Renal pelvis (tissue), 12 donors: ENCODE measurements around the gene PLOD2. TPM values are rescaled to one million over a fixed set of nuclear protein-coding genes. Genes with fewer than 3 reads are reported as not detected.
A peak's percentile ranks its signal among the peaks of the same experiment; 100 is the strongest.

Experiments used
- DNase-seq: peaks from one replicate; pipeline ENCODE4 v3.0.0-alpha.2; 2013
- long read RNA-seq, 16 experiments: transcript quantifications; one replicate each; lab custom pipeline, GENCODE V29; 2026
- polyA plus RNA-seq, 3 donors: library from polyadenylated mRNA; unstranded; fragments of 120-200 nt; gene quantifications; one replicate each; pipeline ENCODE4 v1.2.1, GENCODE V29; 2013; ENCODE audit not compliant: insufficient read length in 3 of 3

PLOD2 gene
- 100 to 1,000 TPM; 126 to 162 (median 152) TPM for polyA plus RNA-seq
- long read RNA-seq, donor 1, transcript PLOD2-201 (20 exons, 3,732 nt): minor isoform, 11 of 46 reads
- long read RNA-seq, donor 1, transcript PLOD2-202 (19 exons, 3,665 nt): major isoform, 22 of 46 reads
- long read RNA-seq, donor 1, partial matches to known transcripts: 11 of 46 reads
- long read RNA-seq, donor 1, other reads (novel, unspliced or antisense): 0 of 46 reads
- long read RNA-seq, donor 2, transcript PLOD2-201 (20 exons, 3,732 nt): minor isoform, 12 of 42 reads
- long read RNA-seq, donor 2, transcript PLOD2-202 (19 exons, 3,665 nt): major isoform, 20 of 42 reads
- long read RNA-seq, donor 2, partial matches to known transcripts: 10 of 42 reads
- long read RNA-seq, donor 2, other reads (novel, unspliced or antisense): 0 of 42 reads
- long read RNA-seq, donor 3, transcript PLOD2-202 (19 exons, 3,665 nt): minor isoform, 10 of 91 reads
- long read RNA-seq, donor 3, transcript PLOD2-201 (20 exons, 3,732 nt): major isoform, 14 of 91 reads
- long read RNA-seq, donor 3, partial matches to known transcripts: 65 of 91 reads
- long read RNA-seq, donor 3, other reads (novel, unspliced or antisense): 0 of 91 reads
- long read RNA-seq, donor 4, transcript PLOD2-202 (19 exons, 3,665 nt): major isoform, 13 of 24 reads
- long read RNA-seq, donor 4, partial matches to known transcripts: 10 of 24 reads
- long read RNA-seq, donor 4, other reads (novel, unspliced or antisense): 0 of 24 reads
- long read RNA-seq, donor 5, transcript PLOD2-202 (19 exons, 3,665 nt): major isoform, 12 of 22 reads
- long read RNA-seq, donor 5, transcript PLOD2-201 (20 exons, 3,732 nt): minor isoform, 9 of 22 reads
- long read RNA-seq, donor 5, partial matches to known transcripts: 0 of 22 reads
- long read RNA-seq, donor 5, other reads (novel, unspliced or antisense): 0 of 22 reads
- long read RNA-seq, donor 6, transcript PLOD2-201 (20 exons, 3,732 nt): minor isoform, 6 of 53 reads
- long read RNA-seq, donor 6, transcript PLOD2-202 (19 exons, 3,665 nt): major isoform, 13 of 53 reads
- long read RNA-seq, donor 6, partial matches to known transcripts: 34 of 53 reads
- long read RNA-seq, donor 6, other reads (novel, unspliced or antisense): 0 of 53 reads
- long read RNA-seq, donor 7, transcript PLOD2-201 (20 exons, 3,732 nt): minor isoform, 13 of 54 reads
- long read RNA-seq, donor 7, transcript PLOD2-202 (19 exons, 3,665 nt): major isoform, 21 of 54 reads
- long read RNA-seq, donor 7, partial matches to known transcripts: 18 of 54 reads
- long read RNA-seq, donor 7, other reads (novel, unspliced or antisense): 0 of 54 reads
- long read RNA-seq, donor 8, partial matches to known transcripts: 7 of 11 reads
- long read RNA-seq, donor 8, other reads (novel, unspliced or antisense): 0 of 11 reads
- long read RNA-seq, donor 9, transcript PLOD2-201 (20 exons, 3,732 nt): minor isoform, 7 of 54 reads
- long read RNA-seq, donor 9, transcript PLOD2-202 (19 exons, 3,665 nt): major isoform, 19 of 54 reads
- long read RNA-seq, donor 9, partial matches to known transcripts: 28 of 54 reads
- long read RNA-seq, donor 9, other reads (novel, unspliced or antisense): 0 of 54 reads
- long read RNA-seq, donor 10, transcript PLOD2-202 (19 exons, 3,665 nt): major isoform, 13 of 40 reads
- long read RNA-seq, donor 10, transcript PLOD2-201 (20 exons, 3,732 nt): minor isoform, 6 of 40 reads
- long read RNA-seq, donor 10, partial matches to known transcripts: 20 of 40 reads
- long read RNA-seq, donor 10, other reads (novel, unspliced or antisense): 0 of 40 reads
- long read RNA-seq, donor 11, transcript PLOD2-202 (19 exons, 3,665 nt): major isoform, 17 of 27 reads
- long read RNA-seq, donor 11, transcript PLOD2-201 (20 exons, 3,732 nt): minor isoform, 8 of 27 reads
- long read RNA-seq, donor 11, partial matches to known transcripts: 0 of 27 reads
- long read RNA-seq, donor 11, other reads (novel, unspliced or antisense): 0 of 27 reads
- long read RNA-seq, donor 12, transcript PLOD2-202 (19 exons, 3,665 nt): major isoform, 27 of 60 reads
- long read RNA-seq, donor 12, transcript PLOD2-201 (20 exons, 3,732 nt): minor isoform, 11 of 60 reads
- long read RNA-seq, donor 12, partial matches to known transcripts: 21 of 60 reads
- long read RNA-seq, donor 12, other reads (novel, unspliced or antisense): 0 of 60 reads
- long read RNA-seq, donor 13, transcript PLOD2-201 (20 exons, 3,732 nt): minor isoform, 5 of 11 reads
- long read RNA-seq, donor 13, transcript PLOD2-202 (19 exons, 3,665 nt): major isoform, 6 of 11 reads
- long read RNA-seq, donor 13, partial matches to known transcripts: 0 of 11 reads
- long read RNA-seq, donor 13, other reads (novel, unspliced or antisense): 0 of 11 reads
- long read RNA-seq, donor 14: 0 reads
- long read RNA-seq, donor 15, transcript PLOD2-202 (19 exons, 3,665 nt): major isoform, 20 of 51 reads
- long read RNA-seq, donor 15, transcript PLOD2-201 (20 exons, 3,732 nt): minor isoform, 13 of 51 reads
- long read RNA-seq, donor 15, partial matches to known transcripts: 16 of 51 reads
- long read RNA-seq, donor 15, other reads (novel, unspliced or antisense): 0 of 51 reads
- long read RNA-seq, donor 16, transcript PLOD2-202 (19 exons, 3,665 nt): major isoform, 16 of 39 reads
- long read RNA-seq, donor 16, transcript PLOD2-201 (20 exons, 3,732 nt): minor isoform, 10 of 39 reads
- long read RNA-seq, donor 16, partial matches to known transcripts: 12 of 39 reads
- long read RNA-seq, donor 16, other reads (novel, unspliced or antisense): 0 of 39 reads

GRCh38 chr3:146160964-146161662 lies at the start of gene PLOD2:
Gene PLOD2, minus strand, starts transcription at chr3:146161184. Its CDS starts 195 bp downstream, at chr3:146160989.
- peak; percentile 79 for DNase-seq

GRCh38 chr3:146209371-146209770 lies 48.4 kb upstream of the PLOD2 start:
- DNase-seq: no peak

- no peak for DNase-seq
These were observed 42.8 kb upstream of the PLOD2 start for GRCh38 chr3:146203776-146204175.

GRCh38 chr3:146200461-146201220 lies 39.7 kb upstream of the PLOD2 start:
- no peak for DNase-seq

GRCh38 chr3:146199762-146200161 lies 38.8 kb upstream of the PLOD2 start:
- no peak for DNase-seq

GRCh38 chr3:146196789-146197188 lies 35.8 kb upstream of the PLOD2 start:
- no peak for DNase-seq

GRCh38 chr3:146195605-146196004 lies 34.6 kb upstream of the PLOD2 start:
- no peak for DNase-seq

- no peak for DNase-seq
These were observed 34.0 kb upstream of the PLOD2 start for GRCh38 chr3:146195030-146195429.

- no peak for DNase-seq
These were observed 30.1 kb upstream of the PLOD2 start for GRCh38 chr3:146191051-146191450.

GRCh38 chr3:146189519-146190173 lies 28.7 kb upstream of the PLOD2 start:
- peak; percentile 57 for DNase-seq

- no peak for DNase-seq
These were observed 26.5 kb upstream of the PLOD2 start for GRCh38 chr3:146187334-146187950.

- no peak for DNase-seq
These were observed 23.4 kb upstream of the PLOD2 start for GRCh38 chr3:146184241-146185015.

GRCh38 chr3:146181216-146181615 lies 20.2 kb upstream of the PLOD2 start:
- DNase-seq: no peak

GRCh38 chr3:146180376-146180775 lies 19.4 kb upstream of the PLOD2 start:
- DNase-seq: no peak

GRCh38 chr3:146178006-146178689 lies 17.2 kb upstream of the PLOD2 start:
- DNase-seq: no peak
